ENCODE results near the gene PCDH7. TPM values are rescaled to one million over a fixed set of nuclear protein-coding genes. Genes with fewer than 3 reads are reported as not detected.

The PCDH7 gene, protein sequence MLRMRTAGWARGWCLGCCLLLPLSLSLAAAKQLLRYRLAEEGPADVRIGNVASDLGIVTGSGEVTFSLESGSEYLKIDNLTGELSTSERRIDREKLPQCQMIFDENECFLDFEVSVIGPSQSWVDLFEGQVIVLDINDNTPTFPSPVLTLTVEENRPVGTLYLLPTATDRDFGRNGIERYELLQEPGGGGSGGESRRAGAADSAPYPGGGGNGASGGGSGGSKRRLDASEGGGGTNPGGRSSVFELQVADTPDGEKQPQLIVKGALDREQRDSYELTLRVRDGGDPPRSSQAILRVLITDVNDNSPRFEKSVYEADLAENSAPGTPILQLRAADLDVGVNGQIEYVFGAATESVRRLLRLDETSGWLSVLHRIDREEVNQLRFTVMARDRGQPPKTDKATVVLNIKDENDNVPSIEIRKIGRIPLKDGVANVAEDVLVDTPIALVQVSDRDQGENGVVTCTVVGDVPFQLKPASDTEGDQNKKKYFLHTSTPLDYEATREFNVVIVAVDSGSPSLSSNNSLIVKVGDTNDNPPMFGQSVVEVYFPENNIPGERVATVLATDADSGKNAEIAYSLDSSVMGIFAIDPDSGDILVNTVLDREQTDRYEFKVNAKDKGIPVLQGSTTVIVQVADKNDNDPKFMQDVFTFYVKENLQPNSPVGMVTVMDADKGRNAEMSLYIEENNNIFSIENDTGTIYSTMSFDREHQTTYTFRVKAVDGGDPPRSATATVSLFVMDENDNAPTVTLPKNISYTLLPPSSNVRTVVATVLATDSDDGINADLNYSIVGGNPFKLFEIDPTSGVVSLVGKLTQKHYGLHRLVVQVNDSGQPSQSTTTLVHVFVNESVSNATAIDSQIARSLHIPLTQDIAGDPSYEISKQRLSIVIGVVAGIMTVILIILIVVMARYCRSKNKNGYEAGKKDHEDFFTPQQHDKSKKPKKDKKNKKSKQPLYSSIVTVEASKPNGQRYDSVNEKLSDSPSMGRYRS (N-terminal part only)
- polyA plus RNA-seq (2011; rRNA removed) (18.5 and 20.0 TPM in 2 replicates), polyA minus RNA-seq (2011; rRNA and poly(A)+ RNA removed) (61.6 and 62.8 TPM in 2 replicates)

DNA sequence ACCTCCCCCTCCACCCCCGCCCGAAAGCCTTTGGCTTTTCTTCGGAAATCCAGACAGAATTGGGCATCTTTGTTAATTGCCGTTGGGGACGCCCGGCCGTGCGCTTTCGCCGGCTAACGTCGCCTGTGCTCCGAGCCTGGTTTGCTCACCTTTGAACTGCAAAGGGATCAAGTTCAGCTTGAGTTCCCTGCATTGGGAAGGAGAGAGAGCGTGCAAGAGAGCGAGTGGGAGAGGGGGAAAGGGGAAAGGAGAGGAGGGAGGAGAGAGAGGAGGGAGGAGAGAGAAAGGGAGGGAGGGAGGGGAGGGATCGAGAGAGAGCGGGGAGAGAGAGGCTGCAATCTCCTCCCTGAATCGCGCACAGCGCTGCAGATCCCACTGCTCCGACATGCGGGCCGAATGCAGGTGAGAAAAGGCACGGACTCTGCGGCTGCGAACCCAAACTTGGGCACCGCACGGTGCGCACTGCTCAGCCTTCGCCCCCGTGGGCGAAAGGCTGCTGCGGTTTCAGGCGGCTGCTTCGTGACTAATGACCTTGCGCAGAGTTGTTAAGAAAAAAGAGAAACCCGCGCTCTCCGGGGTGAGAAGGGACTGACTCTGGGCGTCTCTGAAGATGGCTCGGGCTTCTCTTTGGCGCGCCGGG lies at the start of gene PCDH7:
Gene PCDH7 (plus strand): TSS at position 349 of the 640 bp plus-strand sequence. CDS start 1,054 bp downstream, outside the sequence.
- Histone ChIP-seq H3K27me3 (ENCODE audit: control insufficient read depth, insufficient read depth, low read length) (no peaks in the 10 kb centered on the region), H3K27ac (ENCODE audit: low read depth, low read length) (peak within 1 kb of the TSS; percentile 61), H3K9me3 (ENCODE audit: control insufficient read depth, insufficient read depth, low read length) (no peaks in the 10 kb centered on the region; the same call in 1 of the 2 replicates), H3K4me3 (ENCODE audit: low read depth, low read length) (peak within 1 kb of the TSS; percentile 87)
- ChIA-PET CTCF (no interaction called here), POLR2A (interaction anchor here (0.7 to 1.4 kb wide), 4 partner anchors 15 to 127 kb away, joined by 3 to 5 read pairs (median 4); no protein-coding TSS in a partner anchor)
- TF ChIP-seq, protein P1, sequence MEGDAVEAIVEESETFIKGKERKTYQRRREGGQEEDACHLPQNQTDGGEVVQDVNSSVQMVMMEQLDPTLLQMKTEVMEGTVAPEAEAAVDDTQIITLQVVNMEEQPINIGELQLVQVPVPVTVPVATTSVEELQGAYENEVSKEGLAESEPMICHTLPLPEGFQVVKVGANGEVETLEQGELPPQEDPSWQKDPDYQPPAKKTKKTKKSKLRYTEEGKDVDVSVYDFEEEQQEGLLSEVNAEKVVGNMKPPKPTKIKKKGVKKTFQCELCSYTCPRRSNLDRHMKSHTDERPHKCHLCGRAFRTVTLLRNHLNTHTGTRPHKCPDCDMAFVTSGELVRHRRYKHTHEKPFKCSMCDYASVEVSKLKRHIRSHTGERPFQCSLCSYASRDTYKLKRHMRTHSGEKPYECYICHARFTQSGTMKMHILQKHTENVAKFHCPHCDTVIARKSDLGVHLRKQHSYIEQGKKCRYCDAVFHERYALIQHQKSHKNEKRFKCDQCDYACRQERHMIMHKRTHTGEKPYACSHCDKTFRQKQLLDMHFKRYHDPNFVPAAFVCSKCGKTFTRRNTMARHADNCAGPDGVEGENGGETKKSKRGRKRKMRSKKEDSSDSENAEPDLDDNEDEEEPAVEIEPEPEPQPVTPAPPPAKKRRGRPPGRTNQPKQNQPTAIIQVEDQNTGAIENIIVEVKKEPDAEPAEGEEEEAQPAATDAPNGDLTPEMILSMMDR (IDR thresholded peaks at IDR 0.05; ENCODE audit: low read depth, low read length): no peak
- no peak for DNase-seq (ENCODE audit: low read depth, low spot score)

DNA sequence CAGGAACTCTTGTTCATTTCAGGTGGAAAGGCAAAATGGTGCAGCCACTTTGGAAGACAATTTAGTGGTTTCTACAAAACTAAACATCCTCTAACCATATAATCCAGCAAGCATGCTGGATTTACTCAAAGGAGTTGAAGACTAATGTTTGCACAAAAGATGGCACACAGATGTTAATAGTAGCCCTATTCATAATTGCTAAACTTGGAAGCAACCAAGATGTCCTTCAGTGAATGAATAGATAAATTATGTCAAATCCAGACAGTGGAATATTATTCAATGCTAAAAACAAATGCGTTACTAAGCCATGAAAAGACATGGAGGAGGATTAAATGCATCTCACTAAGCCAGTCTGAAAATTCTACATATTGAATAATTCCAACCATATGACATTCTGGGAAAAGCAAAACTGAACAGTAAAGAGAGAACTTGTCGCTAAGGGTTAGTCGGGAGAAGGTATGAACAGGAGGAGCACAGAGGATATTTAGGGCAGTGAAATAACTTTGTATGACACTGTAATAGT lies 48.2 kb upstream of the PCDH7 start:
- POLR2A ChIA-PET: no interaction called here
- Histone ChIP-seq H3K9me3 (ENCODE audit: control insufficient read depth, insufficient read depth, low read length) (no peaks in the 10 kb centered on the region), H3K4me3 (ENCODE audit: low read depth, low read length) (no peak overlapping the region), H3K27me3 (ENCODE audit: control insufficient read depth, insufficient read depth, low read length) (no peaks in the 10 kb centered on the region), H3K27ac (ENCODE audit: low read depth, low read length) (no peak overlapping the region)
- DNase-seq (ENCODE audit: low read depth, low spot score): no peak
- CTCF ChIA-PET: no interaction called here
- TF ChIP-seq, protein P1 (IDR thresholded peaks at IDR 0.05; ENCODE audit: low read depth, low read length): no peak

DNA sequence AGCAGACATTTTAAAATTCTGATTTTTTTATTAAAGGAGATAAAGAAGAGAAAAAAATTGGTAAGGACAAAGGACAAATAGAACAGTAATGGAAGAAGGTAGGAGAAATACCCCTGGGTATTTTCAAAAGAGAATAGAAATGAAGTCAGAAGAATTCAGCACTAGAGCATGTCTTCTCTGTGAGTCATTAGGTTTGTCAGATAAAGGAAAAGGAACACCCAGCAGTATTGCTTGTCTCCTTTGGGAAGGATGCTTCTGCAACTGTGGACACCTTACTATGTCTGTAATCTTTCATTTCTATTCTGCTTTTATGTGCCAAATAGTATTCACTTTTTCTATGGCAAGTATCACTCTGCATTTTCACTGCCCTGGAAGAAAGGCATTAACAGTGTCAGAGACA lies 24.0 kb upstream of the PCDH7 start:
- H3K27me3 ChIP-seq (ENCODE audit: control insufficient read depth, insufficient read depth, low read length): no peaks in the 10 kb centered on the region
- ChIA-PET POLR2A (no interaction called here), CTCF (no interaction called here)
- no peak overlapping the region for H3K4me3 ChIP-seq (ENCODE audit: low read depth, low read length)
- TF ChIP-seq, protein P1 (IDR thresholded peaks at IDR 0.05; ENCODE audit: low read depth, low read length): no peak
- DNase-seq (ENCODE audit: low read depth, low spot score): no peak
- no peak overlapping the region for H3K27ac ChIP-seq (ENCODE audit: low read depth, low read length)
- no peaks in the 10 kb centered on the region for H3K9me3 ChIP-seq (ENCODE audit: control insufficient read depth, insufficient read depth, low read length)

DNA sequence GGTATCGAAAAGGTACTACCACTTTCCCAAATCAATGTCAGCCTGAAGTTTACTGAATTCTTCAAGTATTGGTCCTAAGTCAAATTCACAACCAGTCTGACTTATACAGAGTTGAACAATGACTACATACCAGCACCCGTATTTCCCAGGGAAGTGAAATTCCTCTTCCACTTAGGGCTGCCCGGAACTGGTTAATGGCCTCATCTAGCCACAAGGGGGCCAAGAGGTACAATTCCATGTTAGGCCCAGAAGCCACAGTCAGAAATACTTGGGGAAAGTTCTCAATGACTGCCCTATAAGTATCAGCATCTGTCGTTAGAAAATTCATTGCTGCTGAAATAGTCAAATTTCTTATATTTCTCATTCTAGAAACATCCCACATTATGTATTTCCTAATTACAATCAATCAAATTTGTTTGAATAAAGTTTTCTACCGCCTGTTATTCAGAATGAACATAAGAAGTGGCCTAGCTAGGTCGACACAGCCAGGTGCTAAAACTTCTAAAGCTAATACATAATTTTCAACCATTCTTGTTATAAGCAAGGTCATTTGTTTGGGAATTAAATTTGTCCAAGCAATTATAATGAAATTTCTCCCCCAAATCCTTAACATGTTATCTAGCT lies 5.6 kb upstream of the PCDH7 start:
- no peak for DNase-seq (ENCODE audit: low read depth, low spot score)
- H3K4me3 ChIP-seq (ENCODE audit: low read depth, low read length): no peak overlapping the region
- CTCF ChIA-PET: interaction anchor here (0.6 to 4.1 kb wide), 36 partner anchors 9 to 1426 kb away, joined by 3 to 26 read pairs (median 3); no protein-coding TSS in a partner anchor
- H3K27me3 ChIP-seq (ENCODE audit: control insufficient read depth, insufficient read depth, low read length): no peaks in the 10 kb centered on the region
- POLR2A ChIA-PET: no interaction called here
- TF ChIP-seq, protein P1 (IDR thresholded peaks at IDR 0.05; ENCODE audit: low read depth, low read length): peak; percentile 90
- peaks cover 3% of the 10 kb centered on the region for H3K9me3 ChIP-seq (ENCODE audit: control insufficient read depth, insufficient read depth, low read length)
- no peak overlapping the region for H3K27ac ChIP-seq (ENCODE audit: low read depth, low read length)

All from AG04450 (cell line).